GM12878 (cell line): ENCODE data around the gene DPF3. TPM values are rescaled to one million over a fixed set of nuclear protein-coding genes. Genes with fewer than 3 reads are reported as not detected.
A peak's percentile ranks its signal among the peaks of the same experiment; 100 is the strongest.

ENCODE experiments used
- ASH2L ChIP-seq: fragments of 300-600, 200-600 bp; sonication (generic); IDR thresholded peaks from 2 replicates; pipeline ENCODE4 v1.6.1; 2017; ENCODE audit warnings: low read depth, mild to moderate bottlenecking, borderline replicate concordance
- CBFB ChIP-seq: IDR thresholded peaks from 2 replicates; pipeline ENCODE4 v1.6.1; 2016; ENCODE audit warnings: antibody characterized with exemption, low read depth
- CHD2 ChIP-seq: IDR thresholded peaks from 2 replicates; pipeline ENCODE4 v1.6.1; 2011; ENCODE audit warnings: low read depth, low read length, improper control_type of control experiment, borderline replicate concordance
- CREB1 ChIP-seq: IDR thresholded peaks from 2 replicates; pipeline ENCODE4 v1.6.1; 2012; ENCODE audit warnings: low read depth, mild to moderate bottlenecking, inconsistent platforms
- EP300 ChIP-seq, 2 experiments: fragments of 150-350 bp in 1 of 2; IDR thresholded peaks; 2 replicates each; pipeline ENCODE4 v1.6.1; 2011 to 2012; ENCODE audit warnings: low read depth in 2 of 2, low read length in 2 of 2, borderline replicate concordance in 1 of 2, improper control_type of control experiment in 1 of 2, inconsistent platforms in 1 of 2; ENCODE audit not compliant: control insufficient read depth in 1 of 2
- ESRRA ChIP-seq: IDR thresholded peaks from 2 replicates; pipeline ENCODE4 v1.6.1; 2012; ENCODE audit warnings: mild to moderate bottlenecking, low read length, improper control_type of control experiment
- IRF4 ChIP-seq: IDR thresholded peaks from 2 replicates; pipeline ENCODE4 v1.6.1; 2011; ENCODE audit warnings: low read depth, low read length
- MEF2A ChIP-seq: IDR thresholded peaks from 2 replicates; pipeline ENCODE4 v1.6.1; 2011; ENCODE audit warnings: low read depth, mild to moderate bottlenecking, low read length, moderate library complexity; ENCODE audit not compliant: insufficient read depth
- MEF2B ChIP-seq: fragments of 450-650 bp; IDR thresholded peaks from 2 replicates; pipeline ENCODE4 v1.6.1; 2018; ENCODE audit warnings: mild to moderate bottlenecking, moderate library complexity; ENCODE audit not compliant: partially characterized antibody, poor library complexity, severe bottlenecking
- NBN ChIP-seq: fragments of 450-650 bp; IDR thresholded peaks from 2 replicates; pipeline ENCODE4 v1.6.1; 2016
- POLR2AphosphoS2 ChIP-seq: IDR thresholded peaks from 2 replicates; pipeline ENCODE4 v1.6.1; 2011; ENCODE audit warnings: low read depth, mild to moderate bottlenecking, low read length, improper control_type of control experiment, moderate library complexity
- SIX5 ChIP-seq: IDR thresholded peaks from 2 replicates; pipeline ENCODE4 v1.6.1; 2011; ENCODE audit warnings: mild to moderate bottlenecking, low read depth, low read length, moderate library complexity; ENCODE audit not compliant: severe bottlenecking
- SKIL ChIP-seq: fragments of 450-650 bp; IDR thresholded peaks from 2 replicates; pipeline ENCODE4 v1.6.1; 2017; ENCODE audit warnings: mild to moderate bottlenecking, low read depth, inconsistent platforms; ENCODE audit not compliant: poor library complexity, severe bottlenecking
- SMAD1 ChIP-seq: fragments of 450-650 bp; IDR thresholded peaks from 2 replicates; pipeline ENCODE4 v1.6.1; 2018; ENCODE audit warnings: mild to moderate bottlenecking, low read depth; ENCODE audit not compliant: partially characterized antibody
- polyA plus RNA-seq, 11 experiments: library from polyadenylated mRNA; depleted of rRNA in 4 of 11; unstranded in 6 of 11; stranded (reverse) in 5 of 11; fragments of >200 nt; fragmentation: Nextera tagmentation in 4 of 11; fragmentation: Illumina TruSeq in 1 of 11; extraction: Ambion mirVana in 4 of 11; extraction: Trizol in 1 of 11; gene quantifications; 1 replicate in 1 of 11; 2 replicates in 10 of 11; pipeline versions ENCODE4 v1.2.1 to v1.2.3, GENCODE V29; 2011 to 2016; ENCODE audit warnings: inconsistent platforms in 2 of 11, missing spikeins in 2 of 11, low read depth in 1 of 11
- total RNA-seq, 4 experiments: library from RNA; depleted of rRNA in 3 of 4; stranded (reverse); fragments of >200 nt in 3 of 4; fragmentation: Illumina TruSeq in 1 of 4; extraction: Trizol in 1 of 4; gene quantifications; 2 replicates each; pipeline versions ENCODE4 v1.2.1 to v1.2.3, GENCODE V29; 2013 to 2021
- TF ChIP-seq, protein P1 (sequence below): IDR thresholded peaks from 2 replicates; pipeline ENCODE4 v1.6.1; 2012; ENCODE audit warnings: low read depth, low read length, improper control_type of control experiment
- TF ChIP-seq, protein P2 (sequence below): fragments of 450-650 bp; IDR thresholded peaks from 2 replicates; pipeline ENCODE4 v1.6.1; 2016; ENCODE audit warnings: mild to moderate bottlenecking, moderate library complexity, borderline replicate concordance
- TF ChIP-seq, protein P3 (sequence below): fragments of 450-650 bp; IDR thresholded peaks from 2 replicates; pipeline ENCODE4 v1.6.1; 2018; ENCODE audit warnings: mild to moderate bottlenecking, low read depth, moderate library complexity; ENCODE audit not compliant: partially characterized antibody

The DPF3 gene
- total and polyA plus RNA-seq, 10 of the 15 experiments (the other 5 are each of a cell fraction or from before 2014, with no cell fraction given) = 0.69 to 8.0 (median 2.2) TPM

- peak; percentile 86 for TF ChIP-seq SKIL
- no peak for TF ChIP-seq CBFB
- no peak for TF ChIP-seq ESRRA
- TF ChIP-seq MEF2A = 0 out of 2 replicates have a peak, but pooled peaks have one; percentile 18
- TF ChIP-seq SIX5 = no peak
- peak; percentile 34 for TF ChIP-seq SMAD1
- peak; percentile 48; the same call in 1 of the 2 replicates for TF ChIP-seq NBN
- TF ChIP-seq, protein P1, sequence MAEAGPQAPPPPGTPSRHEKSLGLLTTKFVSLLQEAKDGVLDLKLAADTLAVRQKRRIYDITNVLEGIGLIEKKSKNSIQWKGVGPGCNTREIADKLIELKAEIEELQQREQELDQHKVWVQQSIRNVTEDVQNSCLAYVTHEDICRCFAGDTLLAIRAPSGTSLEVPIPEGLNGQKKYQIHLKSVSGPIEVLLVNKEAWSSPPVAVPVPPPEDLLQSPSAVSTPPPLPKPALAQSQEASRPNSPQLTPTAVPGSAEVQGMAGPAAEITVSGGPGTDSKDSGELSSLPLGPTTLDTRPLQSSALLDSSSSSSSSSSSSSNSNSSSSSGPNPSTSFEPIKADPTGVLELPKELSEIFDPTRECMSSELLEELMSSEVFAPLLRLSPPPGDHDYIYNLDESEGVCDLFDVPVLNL = 0 out of 2 replicates have a peak, but pooled peaks have one; percentile 60
- TF ChIP-seq POLR2AphosphoS2 = no peak
- peak; percentile 84 for TF ChIP-seq MEF2B
- no peak for TF ChIP-seq ASH2L
- peak; percentile 76 to 89; a peak in 3 of 4 replicates for TF ChIP-seq EP300 (IDR thresholded peaks at IDR 0.05; ENCODE audit: borderline replicate concordance in 1 of 2, control insufficient read depth in 1 of 2, low read depth in 2 of 2, low read length in 2 of 2)
- TF ChIP-seq IRF4 = no peak
- peak; percentile 53; the same call in 1 of the 2 replicates for TF ChIP-seq CHD2
- no peak for TF ChIP-seq CREB1
- TF ChIP-seq, protein P2, sequence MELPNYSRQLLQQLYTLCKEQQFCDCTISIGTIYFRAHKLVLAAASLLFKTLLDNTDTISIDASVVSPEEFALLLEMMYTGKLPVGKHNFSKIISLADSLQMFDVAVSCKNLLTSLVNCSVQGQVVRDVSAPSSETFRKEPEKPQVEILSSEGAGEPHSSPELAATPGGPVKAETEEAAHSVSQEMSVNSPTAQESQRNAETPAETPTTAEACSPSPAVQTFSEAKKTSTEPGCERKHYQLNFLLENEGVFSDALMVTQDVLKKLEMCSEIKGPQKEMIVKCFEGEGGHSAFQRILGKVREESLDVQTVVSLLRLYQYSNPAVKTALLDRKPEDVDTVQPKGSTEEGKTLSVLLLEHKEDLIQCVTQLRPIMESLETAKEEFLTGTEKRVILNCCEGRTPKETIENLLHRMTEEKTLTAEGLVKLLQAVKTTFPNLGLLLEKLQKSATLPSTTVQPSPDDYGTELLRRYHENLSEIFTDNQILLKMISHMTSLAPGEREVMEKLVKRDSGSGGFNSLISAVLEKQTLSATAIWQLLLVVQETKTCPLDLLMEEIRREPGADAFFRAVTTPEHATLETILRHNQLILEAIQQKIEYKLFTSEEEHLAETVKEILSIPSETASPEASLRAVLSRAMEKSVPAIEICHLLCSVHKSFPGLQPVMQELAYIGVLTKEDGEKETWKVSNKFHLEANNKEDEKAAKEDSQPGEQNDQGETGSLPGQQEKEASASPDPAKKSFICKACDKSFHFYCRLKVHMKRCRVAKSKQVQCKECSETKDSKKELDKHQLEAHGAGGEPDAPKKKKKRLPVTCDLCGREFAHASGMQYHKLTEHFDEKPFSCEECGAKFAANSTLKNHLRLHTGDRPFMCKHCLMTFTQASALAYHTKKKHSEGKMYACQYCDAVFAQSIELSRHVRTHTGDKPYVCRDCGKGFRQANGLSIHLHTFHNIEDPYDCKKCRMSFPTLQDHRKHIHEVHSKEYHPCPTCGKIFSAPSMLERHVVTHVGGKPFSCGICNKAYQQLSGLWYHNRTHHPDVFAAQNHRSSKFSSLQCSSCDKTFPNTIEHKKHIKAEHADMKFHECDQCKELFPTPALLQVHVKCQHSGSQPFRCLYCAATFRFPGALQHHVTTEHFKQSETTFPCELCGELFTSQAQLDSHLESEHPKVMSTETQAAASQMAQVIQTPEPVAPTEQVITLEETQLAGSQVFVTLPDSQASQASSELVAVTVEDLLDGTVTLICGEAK = no peak
- TF ChIP-seq, protein P3, sequence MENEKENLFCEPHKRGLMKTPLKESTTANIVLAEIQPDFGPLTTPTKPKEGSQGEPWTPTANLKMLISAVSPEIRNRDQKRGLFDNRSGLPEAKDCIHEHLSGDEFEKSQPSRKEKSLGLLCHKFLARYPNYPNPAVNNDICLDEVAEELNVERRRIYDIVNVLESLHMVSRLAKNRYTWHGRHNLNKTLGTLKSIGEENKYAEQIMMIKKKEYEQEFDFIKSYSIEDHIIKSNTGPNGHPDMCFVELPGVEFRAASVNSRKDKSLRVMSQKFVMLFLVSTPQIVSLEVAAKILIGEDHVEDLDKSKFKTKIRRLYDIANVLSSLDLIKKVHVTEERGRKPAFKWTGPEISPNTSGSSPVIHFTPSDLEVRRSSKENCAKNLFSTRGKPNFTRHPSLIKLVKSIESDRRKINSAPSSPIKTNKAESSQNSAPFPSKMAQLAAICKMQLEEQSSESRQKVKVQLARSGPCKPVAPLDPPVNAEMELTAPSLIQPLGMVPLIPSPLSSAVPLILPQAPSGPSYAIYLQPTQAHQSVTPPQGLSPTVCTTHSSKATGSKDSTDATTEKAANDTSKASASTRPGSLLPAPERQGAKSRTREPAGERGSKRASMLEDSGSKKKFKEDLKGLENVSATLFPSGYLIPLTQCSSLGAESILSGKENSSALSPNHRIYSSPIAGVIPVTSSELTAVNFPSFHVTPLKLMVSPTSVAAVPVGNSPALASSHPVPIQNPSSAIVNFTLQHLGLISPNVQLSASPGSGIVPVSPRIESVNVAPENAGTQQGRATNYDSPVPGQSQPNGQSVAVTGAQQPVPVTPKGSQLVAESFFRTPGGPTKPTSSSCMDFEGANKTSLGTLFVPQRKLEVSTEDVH = peak; percentile 71
Measured at GRCh38 chr14:72594099-72594901, 299.6 kb downstream of the DPF3 start (continued).
